ENCODE data around the gene JAZF1.

The JAZF1 gene

DNA sequence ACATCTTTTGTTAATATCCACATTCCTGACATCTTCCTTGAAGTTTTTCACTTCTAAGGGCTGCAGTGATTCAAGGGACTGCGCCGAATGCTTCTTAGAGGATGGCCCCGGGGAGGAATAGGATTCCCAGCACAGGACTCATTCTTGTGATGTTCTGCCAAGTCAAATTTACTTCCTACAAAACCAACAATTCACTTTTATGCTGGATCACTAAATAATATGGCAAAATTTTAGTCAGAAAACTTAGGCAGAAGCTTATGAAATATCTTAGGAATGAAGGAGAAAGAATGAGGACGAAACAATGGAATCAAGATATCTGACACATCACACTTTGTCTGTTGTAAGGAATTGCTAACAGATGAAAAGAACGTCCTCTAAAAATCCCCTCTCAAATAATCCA, 151.5 kb downstream of the JAZF1 start:
- no peaks in the 10 kb centered on the region for H3K36me3 ChIP-seq (ENCODE audit: control insufficient read depth in 1 of 2, insufficient read depth in 2 of 2, low read length in 2 of 2)
- H3K27ac ChIP-seq (ENCODE audit: low read length), result no peak overlapping the region
- no peaks in the 10 kb centered on the region for H3K9me3 ChIP-seq (ENCODE audit: control insufficient read depth in 1 of 2, low read length in 2 of 2)
- H3K27me3 ChIP-seq (ENCODE audit: low read depth, low read length), result no peaks in the 10 kb centered on the region
- H3K4me1 ChIP-seq (ENCODE audit: control insufficient read depth in 1 of 2, insufficient read depth in 2 of 2, low read length in 2 of 2), result peaks cover 0 to 9% of the 10 kb centered on the region in 2 donors
- H3K4me3 ChIP-seq (ENCODE audit: low read depth in 1 of 2, low read length in 2 of 2), result no peak overlapping the region

DNA sequence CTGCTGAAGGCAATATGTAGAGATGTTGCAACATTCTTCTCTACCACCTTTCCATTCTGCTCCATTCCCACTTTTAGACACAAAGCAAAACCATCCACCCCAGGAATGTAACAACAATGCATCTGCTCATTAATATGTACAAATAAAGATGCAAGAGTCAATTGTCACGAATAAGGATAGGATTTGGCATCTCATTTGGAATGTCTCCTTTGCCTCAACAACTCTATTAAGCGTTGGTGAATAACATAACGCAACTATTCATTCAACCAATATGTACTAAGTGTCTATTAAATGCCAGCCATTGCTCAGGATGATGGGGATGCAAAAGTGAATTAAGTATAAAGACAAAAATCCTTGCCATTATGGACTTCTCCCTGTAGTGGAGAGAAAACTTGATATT, 152.1 kb downstream of the JAZF1 start:
- no peak overlapping the region for H3K4me3 ChIP-seq (ENCODE audit: low read depth in 1 of 2, low read length in 2 of 2)
- no peaks in the 10 kb centered on the region for H3K27me3 ChIP-seq (ENCODE audit: low read depth, low read length)
- no peaks in the 10 kb centered on the region for H3K9me3 ChIP-seq (ENCODE audit: control insufficient read depth in 1 of 2, low read length in 2 of 2)
- H3K4me1 ChIP-seq (ENCODE audit: control insufficient read depth in 1 of 2, insufficient read depth in 2 of 2, low read length in 2 of 2), result peaks cover 0 to 9% of the 10 kb centered on the region in 2 donors
- H3K27ac ChIP-seq (ENCODE audit: low read length), result no peak overlapping the region
- H3K36me3 ChIP-seq (ENCODE audit: control insufficient read depth in 1 of 2, insufficient read depth in 2 of 2, low read length in 2 of 2), result no peaks in the 10 kb centered on the region

DNA sequence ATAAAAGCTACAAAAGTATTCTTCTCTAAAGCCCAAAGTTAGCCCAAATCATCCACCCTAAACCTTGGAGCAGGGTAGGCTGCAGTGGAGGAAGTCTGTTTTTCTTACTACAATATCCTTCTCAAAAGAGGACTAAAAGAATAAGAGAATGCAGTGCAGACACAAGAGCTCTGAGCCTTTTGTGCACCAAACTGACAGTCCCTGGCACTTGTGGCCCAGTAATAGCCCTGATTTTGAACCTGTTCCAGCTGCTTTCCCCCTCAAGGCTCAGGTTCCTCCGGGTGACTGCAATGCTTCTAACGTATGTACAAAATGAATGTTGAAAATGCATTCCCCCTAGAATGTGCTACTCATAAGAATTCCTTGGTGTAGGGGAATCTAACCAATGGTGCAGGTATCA, 154.4 kb downstream of the JAZF1 start:
- Histone ChIP-seq H3K4me1 (ENCODE audit: control insufficient read depth in 1 of 2, insufficient read depth in 2 of 2, low read length in 2 of 2) (peaks cover 0 to 9% of the 10 kb centered on the region in 2 donors), H3K4me3 (ENCODE audit: low read depth in 1 of 2, low read length in 2 of 2) (no peak overlapping the region), H3K27me3 (ENCODE audit: low read depth, low read length) (no peaks in the 10 kb centered on the region), H3K9me3 (ENCODE audit: control insufficient read depth in 1 of 2, low read length in 2 of 2) (no peaks in the 10 kb centered on the region), H3K36me3 (ENCODE audit: control insufficient read depth in 1 of 2, insufficient read depth in 2 of 2, low read length in 2 of 2) (no peaks in the 10 kb centered on the region), H3K27ac (ENCODE audit: low read length) (no peak overlapping the region)

DNA sequence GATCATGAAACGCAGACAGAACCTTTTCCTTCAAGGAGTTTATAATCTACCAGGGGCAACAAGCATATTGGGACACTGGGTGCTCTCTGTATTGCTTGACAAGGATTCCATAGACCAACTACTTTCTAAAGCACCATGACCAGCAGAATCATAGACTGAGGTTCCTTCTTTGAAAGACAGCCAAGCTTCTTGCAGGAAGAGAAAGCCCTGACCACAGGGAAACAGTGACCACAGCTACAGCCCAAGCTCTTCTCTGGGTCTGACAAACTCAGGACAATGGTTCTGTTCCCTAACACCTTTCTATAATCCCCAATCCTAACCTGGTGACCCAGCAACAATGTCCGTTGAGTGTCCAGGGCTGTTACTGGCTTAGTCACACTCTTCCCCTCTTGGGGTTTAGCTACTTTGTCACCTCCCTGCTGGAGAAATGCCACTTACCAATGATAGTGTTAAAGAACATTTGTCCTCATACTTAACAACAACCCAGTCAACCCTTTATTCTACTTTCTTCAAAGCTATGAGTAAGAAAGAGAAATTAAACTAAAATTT, 155.7 kb downstream of the JAZF1 start:
- Histone ChIP-seq H3K27ac (ENCODE audit: low read length) (no peak overlapping the region), H3K4me3 (ENCODE audit: low read depth in 1 of 2, low read length in 2 of 2) (no peak overlapping the region), H3K4me1 (ENCODE audit: control insufficient read depth in 1 of 2, insufficient read depth in 2 of 2, low read length in 2 of 2) (peaks cover 0 to 2% of the 10 kb centered on the region in 2 donors), H3K36me3 (ENCODE audit: control insufficient read depth in 1 of 2, insufficient read depth in 2 of 2, low read length in 2 of 2) (no peaks in the 10 kb centered on the region), H3K27me3 (ENCODE audit: low read depth, low read length) (no peaks in the 10 kb centered on the region), H3K9me3 (ENCODE audit: control insufficient read depth in 1 of 2, low read length in 2 of 2) (no peaks in the 10 kb centered on the region)

DNA sequence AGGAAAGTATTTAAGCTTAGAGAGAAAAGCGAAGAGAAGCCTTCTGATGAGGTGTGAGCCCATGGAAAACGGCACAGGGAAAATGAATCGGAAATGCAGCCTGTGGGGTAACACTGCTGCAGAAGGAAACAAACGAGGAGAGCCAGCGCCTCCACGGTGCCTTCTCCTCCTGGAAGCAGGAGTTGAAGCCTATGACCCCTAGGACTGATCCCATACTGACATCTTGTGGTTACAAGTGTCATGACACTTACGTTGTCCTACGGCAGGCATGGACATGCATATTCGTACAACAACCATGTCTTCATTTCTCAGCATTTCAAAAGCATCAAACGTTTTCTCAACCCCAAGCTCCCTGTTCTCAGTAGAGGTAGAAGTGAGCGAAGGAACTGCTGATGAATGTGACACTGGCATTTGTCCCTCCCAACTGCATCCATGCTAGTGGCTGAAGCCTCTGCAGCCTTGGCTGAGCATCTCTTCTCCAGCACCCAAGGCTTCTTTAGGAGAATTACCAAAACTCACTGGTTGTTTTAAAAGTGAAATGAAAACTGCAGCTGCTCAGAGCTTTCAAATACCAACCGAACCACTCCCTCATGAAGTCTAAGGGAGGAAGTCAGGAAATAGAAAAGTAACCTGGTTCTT, 160.2 kb downstream of the JAZF1 start:
- H3K4me1 ChIP-seq (ENCODE audit: control insufficient read depth in 1 of 2, insufficient read depth in 2 of 2, low read length in 2 of 2), result peaks cover 0 to 9% of the 10 kb centered on the region in 2 donors
- H3K36me3 ChIP-seq (ENCODE audit: control insufficient read depth in 1 of 2, insufficient read depth in 2 of 2, low read length in 2 of 2), result no peaks in the 10 kb centered on the region
- H3K27me3 ChIP-seq (ENCODE audit: low read depth, low read length), result no peaks in the 10 kb centered on the region
- no peaks in the 10 kb centered on the region for H3K9me3 ChIP-seq (ENCODE audit: control insufficient read depth in 1 of 2, low read length in 2 of 2)
- H3K4me3 ChIP-seq (ENCODE audit: low read depth in 1 of 2, low read length in 2 of 2), result no peak overlapping the region
- H3K27ac ChIP-seq (ENCODE audit: low read length), result no peak overlapping the region

DNA sequence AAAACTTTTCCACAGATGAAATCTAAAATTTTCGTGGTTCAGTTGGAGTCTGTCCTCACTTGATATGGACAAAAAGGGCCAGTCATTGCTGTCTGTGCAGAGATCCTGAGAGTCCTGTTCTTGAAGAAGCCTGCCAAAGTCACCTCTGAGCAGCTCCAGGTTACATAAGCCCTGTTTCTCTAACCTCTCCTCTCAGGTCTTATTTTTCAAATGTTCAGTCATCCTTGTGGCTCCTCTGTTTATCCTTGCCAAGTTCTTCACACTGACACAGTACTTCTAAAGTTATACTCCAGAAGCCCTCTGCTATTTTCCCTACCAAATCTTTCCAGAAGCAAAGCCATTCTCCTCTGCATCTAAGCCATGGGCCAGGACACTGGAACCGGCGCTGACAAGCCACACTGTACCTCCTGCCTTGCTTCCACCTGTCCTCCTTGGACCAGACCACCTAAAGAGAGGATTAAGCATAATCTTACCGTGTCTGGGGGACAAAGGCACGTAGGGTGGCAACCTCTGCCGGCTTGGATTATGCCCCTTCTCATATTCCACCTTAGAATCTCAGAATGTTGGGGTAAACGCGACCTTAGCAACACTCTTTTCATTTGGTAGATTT, 161.6 kb downstream of the JAZF1 start:
- H3K27ac ChIP-seq (ENCODE audit: low read length), result no peak overlapping the region

DNA sequence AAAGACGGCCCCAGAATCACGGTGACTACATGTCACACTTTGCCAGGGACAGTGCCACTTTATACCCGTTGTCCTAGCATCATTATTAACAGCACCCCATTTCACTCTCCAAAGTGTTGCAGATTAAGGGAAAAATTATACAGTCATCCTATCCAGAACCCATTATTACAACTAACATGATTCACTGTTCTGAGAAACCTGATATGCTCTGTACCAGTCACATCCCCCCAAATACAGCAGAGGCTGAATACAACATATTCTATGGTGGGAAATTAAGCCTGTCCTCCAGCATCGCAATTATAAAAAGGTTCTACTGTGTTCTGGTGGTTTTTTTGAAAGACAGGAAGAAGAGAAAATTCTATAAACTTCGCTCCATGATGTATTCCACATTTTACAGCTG, 162.1 kb downstream of the JAZF1 start:
- Histone ChIP-seq H3K27me3 (ENCODE audit: low read depth, low read length) (no peaks in the 10 kb centered on the region), H3K27ac (ENCODE audit: low read length) (no peak overlapping the region), H3K9me3 (ENCODE audit: control insufficient read depth in 1 of 2, low read length in 2 of 2) (no peaks in the 10 kb centered on the region), H3K4me1 (ENCODE audit: control insufficient read depth in 1 of 2, insufficient read depth in 2 of 2, low read length in 2 of 2) (peaks cover 0 to 9% of the 10 kb centered on the region in 2 donors), H3K36me3 (ENCODE audit: control insufficient read depth in 1 of 2, insufficient read depth in 2 of 2, low read length in 2 of 2) (no peaks in the 10 kb centered on the region), H3K4me3 (ENCODE audit: low read depth in 1 of 2, low read length in 2 of 2) (no peak overlapping the region)

More for the DNA sequence above, 161.6 kb downstream of the JAZF1 start:
- Histone ChIP-seq H3K9me3 (ENCODE audit: control insufficient read depth in 1 of 2, low read length in 2 of 2) (no peaks in the 10 kb centered on the region), H3K27me3 (ENCODE audit: low read depth, low read length) (no peaks in the 10 kb centered on the region), H3K36me3 (ENCODE audit: control insufficient read depth in 1 of 2, insufficient read depth in 2 of 2, low read length in 2 of 2) (no peaks in the 10 kb centered on the region), H3K4me3 (ENCODE audit: low read depth in 1 of 2, low read length in 2 of 2) (no peak overlapping the region), H3K4me1 (ENCODE audit: control insufficient read depth in 1 of 2, insufficient read depth in 2 of 2, low read length in 2 of 2) (peaks cover 0 to 9% of the 10 kb centered on the region in 2 donors)

DNA sequence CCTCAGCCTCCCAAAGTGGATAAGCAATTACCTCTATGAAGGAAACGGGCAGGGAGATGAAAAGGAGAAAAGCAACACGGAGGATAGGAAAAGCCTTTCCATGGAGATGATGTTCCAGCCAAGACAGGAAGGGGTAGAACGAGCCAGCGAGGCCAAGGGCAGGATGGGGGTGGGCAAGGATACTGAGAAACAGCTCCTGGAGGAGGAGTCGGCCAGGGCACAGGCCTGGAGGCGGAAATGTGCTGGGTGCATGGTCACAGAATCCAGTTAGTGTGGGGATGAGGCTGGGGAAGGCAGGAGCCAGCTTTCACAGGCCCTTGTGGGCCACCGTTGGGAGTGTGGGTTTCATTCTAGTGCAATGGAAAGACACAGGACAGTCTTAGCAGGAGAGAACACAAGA, 162.6 kb downstream of the JAZF1 start:
- no peaks in the 10 kb centered on the region for H3K36me3 ChIP-seq (ENCODE audit: control insufficient read depth in 1 of 2, insufficient read depth in 2 of 2, low read length in 2 of 2)
- peaks cover 0 to 9% of the 10 kb centered on the region in 2 donors for H3K4me1 ChIP-seq (ENCODE audit: control insufficient read depth in 1 of 2, insufficient read depth in 2 of 2, low read length in 2 of 2)
- H3K27ac ChIP-seq (ENCODE audit: low read length), result no peak overlapping the region
- H3K27me3 ChIP-seq (ENCODE audit: low read depth, low read length), result no peaks in the 10 kb centered on the region
- H3K4me3 ChIP-seq (ENCODE audit: low read depth in 1 of 2, low read length in 2 of 2), result no peak overlapping the region
- no peaks in the 10 kb centered on the region for H3K9me3 ChIP-seq (ENCODE audit: control insufficient read depth in 1 of 2, low read length in 2 of 2)

DNA sequence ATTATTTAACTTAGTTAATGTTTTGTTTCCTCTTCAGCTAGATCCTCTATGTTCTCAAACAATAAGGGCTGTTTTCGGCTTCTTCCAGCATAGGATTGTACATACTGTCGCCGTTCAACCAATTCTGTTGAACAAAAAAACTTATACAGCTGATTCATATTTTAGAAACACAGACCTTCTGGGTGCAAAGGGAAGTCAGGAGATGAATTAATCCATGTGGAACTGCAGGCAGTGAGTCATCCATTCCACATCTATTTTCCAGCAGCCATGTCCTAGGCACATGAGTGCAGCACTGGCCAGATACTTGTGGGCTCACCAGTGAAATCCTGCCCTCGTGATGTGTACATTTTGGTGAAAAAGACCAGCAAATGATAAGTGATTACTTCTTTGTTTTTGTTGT, 163.2 kb downstream of the JAZF1 start:
- Histone ChIP-seq H3K36me3 (ENCODE audit: control insufficient read depth in 1 of 2, insufficient read depth in 2 of 2, low read length in 2 of 2) (no peaks in the 10 kb centered on the region), H3K4me1 (ENCODE audit: control insufficient read depth in 1 of 2, insufficient read depth in 2 of 2, low read length in 2 of 2) (peaks cover 0 to 11% of the 10 kb centered on the region in 2 donors), H3K4me3 (ENCODE audit: low read depth in 1 of 2, low read length in 2 of 2) (no peak overlapping the region), H3K27ac (ENCODE audit: low read length) (no peak overlapping the region), H3K9me3 (ENCODE audit: control insufficient read depth in 1 of 2, low read length in 2 of 2) (no peaks in the 10 kb centered on the region), H3K27me3 (ENCODE audit: low read depth, low read length) (no peaks in the 10 kb centered on the region)

DNA sequence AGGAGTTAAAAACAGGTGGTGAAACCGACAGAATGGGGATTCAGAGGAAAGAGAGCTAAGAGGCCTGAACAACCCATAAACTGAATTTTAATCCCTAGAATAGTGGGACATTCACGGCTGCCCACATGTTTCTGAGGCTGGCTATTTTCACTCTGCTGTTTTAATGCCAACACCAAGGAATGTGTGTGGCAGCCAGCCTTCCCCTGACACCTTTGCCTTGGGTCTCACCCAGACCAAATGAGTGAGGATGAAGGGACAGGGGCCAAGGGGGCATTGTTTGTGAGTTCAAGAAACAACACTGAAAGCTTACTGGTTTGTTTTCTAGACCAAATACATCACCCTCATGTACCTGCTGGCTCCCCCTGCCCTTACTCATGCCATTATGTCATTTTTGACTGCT, 164.3 kb downstream of the JAZF1 start:
- Histone ChIP-seq H3K9me3 (ENCODE audit: control insufficient read depth in 1 of 2, low read length in 2 of 2) (no peaks in the 10 kb centered on the region), H3K36me3 (ENCODE audit: control insufficient read depth in 1 of 2, insufficient read depth in 2 of 2, low read length in 2 of 2) (no peaks in the 10 kb centered on the region), H3K27me3 (ENCODE audit: low read depth, low read length) (no peaks in the 10 kb centered on the region), H3K4me1 (ENCODE audit: control insufficient read depth in 1 of 2, insufficient read depth in 2 of 2, low read length in 2 of 2) (peaks cover 0 to 13% of the 10 kb centered on the region in 2 donors), H3K4me3 (ENCODE audit: low read depth in 1 of 2, low read length in 2 of 2) (no peak overlapping the region), H3K27ac (ENCODE audit: low read length) (no peak overlapping the region)

DNA sequence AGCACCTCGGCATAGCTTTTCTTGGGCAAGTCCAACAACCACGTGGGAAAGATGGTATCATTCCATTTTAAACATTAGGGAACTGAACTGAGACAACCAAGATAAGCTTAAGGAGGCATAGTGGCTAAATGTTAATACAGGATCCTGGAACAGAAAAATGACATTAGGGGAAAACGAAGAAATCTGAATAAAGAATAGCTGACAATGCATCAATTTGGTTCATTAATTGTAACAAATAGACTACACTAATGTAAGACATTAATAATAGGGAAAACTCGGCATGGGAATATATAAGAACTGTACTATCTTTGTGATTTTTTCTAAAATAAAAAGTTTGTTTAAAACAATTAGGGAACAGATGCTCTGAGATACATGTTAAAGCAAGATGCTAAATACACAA, 165.4 kb downstream of the JAZF1 start:
- Histone ChIP-seq H3K27ac (ENCODE audit: low read length) (no peak overlapping the region), H3K4me3 (ENCODE audit: low read depth in 1 of 2, low read length in 2 of 2) (no peak overlapping the region), H3K27me3 (ENCODE audit: low read depth, low read length) (no peaks in the 10 kb centered on the region), H3K36me3 (ENCODE audit: control insufficient read depth in 1 of 2, insufficient read depth in 2 of 2, low read length in 2 of 2) (no peaks in the 10 kb centered on the region), H3K9me3 (ENCODE audit: control insufficient read depth in 1 of 2, low read length in 2 of 2) (no peaks in the 10 kb centered on the region), H3K4me1 (ENCODE audit: control insufficient read depth in 1 of 2, insufficient read depth in 2 of 2, low read length in 2 of 2) (peaks cover 0 to 13% of the 10 kb centered on the region in 2 donors)
